SIG-M5 (cell line): ENCODE results near the gene SF3B2.
"Not testable (repeated sequence)": the region's sequence is repeated elsewhere in the genome, so short reads cannot be mapped to it uniquely, and the experiment has no call there.

Experiments
- DNase-seq: peaks from one replicate; lab custom pipeline; 2025; lab: John Stamatoyannopoulos, UW

SF3B2 gene

GRCh38 chr11:66111158-66111557 is 59.0 kb downstream of the SF3B2 start:
- no peak for DNase-seq

DNA sequence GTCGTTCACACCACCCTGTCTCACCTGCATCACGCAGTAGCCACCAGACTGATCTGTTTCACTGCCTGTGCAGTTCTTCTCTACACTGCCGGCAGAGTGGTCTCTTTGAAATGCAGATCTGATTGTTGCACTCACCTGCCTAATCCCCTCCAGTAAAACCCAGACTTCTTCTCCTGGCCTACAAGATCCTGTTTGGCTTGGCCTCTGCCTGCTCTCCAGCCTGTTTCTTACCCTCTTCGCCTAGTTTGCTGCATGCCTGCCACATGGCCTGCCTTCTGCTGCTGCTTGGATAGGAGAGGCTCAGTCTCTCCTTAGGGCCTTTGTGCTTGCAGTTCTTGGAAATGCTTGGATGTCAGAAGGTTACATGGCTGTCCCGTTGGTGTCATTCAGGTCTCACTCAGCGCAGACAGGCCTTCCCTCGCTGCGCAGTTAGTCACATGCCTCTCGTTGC is 59.9 kb downstream of the SF3B2 start:
- DNase-seq, result no peak

DNA sequence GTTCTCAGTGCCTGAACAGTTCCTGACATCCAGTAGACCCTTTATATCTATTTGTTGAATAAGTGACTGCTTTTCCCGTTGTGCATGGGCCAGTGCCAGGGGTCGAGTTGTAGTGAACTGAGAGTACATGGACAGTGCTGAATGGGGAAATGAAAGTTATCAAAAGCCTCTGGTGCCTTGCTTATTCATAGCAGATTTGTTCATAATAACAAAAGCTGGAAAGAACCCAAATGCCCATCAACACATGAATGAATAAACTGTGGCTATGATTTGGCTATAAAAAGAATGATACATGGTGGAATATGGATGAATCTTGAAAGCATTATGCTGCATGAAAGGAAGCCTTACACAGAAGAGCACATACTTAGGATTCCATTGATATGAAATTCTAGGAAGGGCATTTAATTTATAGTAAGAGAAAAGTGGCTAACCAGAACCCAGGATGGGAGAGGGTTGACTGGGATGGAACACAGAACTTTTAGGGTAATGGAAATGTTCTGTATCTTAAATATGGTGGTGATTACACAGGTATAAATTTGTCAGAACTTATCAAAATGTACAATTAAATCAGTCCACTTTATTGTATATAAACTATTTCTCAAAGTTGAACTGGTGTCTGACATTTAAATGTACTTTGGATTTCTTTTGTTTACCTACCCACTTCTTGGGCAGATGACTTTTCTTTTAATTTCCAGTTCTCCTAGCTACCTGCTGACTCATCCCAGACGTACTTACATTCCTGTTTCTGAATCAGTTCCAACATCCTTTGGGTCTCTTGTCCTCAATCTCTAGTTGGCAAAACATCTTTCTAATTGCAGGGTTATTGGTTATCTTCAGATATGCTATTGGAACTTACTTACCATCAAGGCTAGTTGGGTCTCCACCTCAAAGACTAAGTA is 60.7 kb downstream of the SF3B2 start:
- DNase-seq, result no peak

GRCh38 chr11:66114957-66115356 is 62.8 kb downstream of the SF3B2 start:
- not testable (repeated sequence) for DNase-seq

DNA sequence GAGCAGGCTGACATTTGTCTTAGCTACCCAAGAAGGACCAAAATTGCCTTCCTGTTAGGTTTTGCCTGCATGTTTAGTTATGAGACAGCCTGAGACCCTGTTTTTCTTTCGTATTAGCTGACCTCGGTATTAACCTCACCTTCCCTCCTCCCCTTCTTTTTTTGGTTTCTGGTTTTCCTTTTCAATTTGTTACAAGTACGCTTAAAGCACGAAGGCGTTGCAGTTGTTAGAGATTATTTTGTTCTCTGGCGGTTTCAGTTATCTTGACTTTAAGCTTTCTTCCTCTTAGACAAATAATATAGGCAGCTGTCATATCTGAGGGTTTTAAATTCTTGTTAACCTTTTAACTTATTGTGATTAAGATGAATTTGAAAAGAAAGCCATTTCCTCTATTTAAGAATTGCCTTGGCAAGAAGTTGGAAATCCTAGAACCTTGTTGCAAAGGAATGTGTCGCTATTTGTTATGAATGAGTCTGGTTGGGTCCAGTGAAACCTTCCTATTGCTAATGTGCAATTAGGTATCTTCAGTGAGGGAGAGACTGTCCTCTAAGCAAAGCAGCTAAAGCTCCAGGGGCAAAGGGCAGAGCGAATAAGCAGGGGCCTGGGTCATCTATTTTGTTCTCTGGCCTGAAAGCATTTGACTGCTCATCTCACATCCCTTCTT is 63.6 kb downstream of the SF3B2 start:
- no peak for DNase-seq

DNA sequence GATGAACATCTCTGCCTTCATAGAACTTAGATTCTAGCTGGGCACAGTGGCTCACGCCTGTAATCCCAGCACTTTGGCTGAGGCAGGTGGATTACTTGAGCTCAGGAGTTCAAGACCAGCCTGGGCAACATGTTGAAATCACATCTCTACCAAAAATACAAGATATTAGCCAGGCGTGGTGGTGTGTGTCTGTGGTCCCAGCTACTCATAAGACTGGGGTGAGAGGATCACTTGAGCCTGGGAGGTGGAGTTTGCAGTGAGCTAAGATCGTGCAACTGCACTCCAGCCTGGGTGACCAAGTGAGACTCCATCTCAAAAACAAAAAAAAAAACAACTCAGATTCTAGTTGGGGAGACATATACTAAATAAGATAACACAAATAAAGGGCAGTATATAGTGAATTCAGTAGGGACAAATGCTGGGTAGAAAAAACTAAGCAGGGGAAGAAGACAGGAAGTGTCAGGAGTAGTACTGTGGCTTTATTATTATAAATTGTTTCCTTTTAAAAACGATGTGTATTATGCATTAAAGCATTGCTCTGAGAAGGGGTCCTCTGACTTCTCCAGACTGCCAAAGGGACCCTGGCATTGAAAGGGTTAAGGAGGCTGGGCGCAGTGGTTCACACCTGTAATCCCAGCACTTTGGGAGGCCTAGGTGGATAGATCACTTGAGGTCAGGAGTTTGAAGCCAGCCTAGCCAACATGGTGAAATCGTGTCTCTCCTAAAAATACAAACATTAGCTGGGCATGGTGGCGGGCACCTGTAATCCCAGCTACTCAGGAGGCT is 64.6 kb downstream of the SF3B2 start:
- DNase-seq, result no peak

DNA sequence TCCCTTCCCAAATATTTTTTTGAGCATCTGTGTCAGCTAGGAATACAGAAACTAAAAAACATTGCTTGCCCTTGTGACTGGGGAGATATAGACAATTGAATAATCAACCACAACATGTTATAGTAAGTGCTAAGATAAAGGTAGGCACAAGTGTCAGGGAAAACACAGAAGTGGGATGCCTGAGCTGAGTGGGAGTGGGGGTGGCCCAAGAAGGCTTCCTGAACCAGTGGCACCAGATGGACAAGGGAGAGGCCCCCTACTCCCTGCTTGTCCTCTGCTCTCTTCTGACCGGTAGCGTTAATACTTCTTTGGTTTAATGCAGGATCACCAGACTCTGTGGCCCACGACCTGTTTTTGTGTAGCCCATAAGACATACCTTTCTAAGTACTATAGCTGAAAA is 66.7 kb downstream of the SF3B2 start:
- DNase-seq, result no peak
